Skin epidermis (tissue), 12 donors: ENCODE measurements around the gene BAZ2B.
"Not testable (repeated sequence)": the region's sequence is repeated elsewhere in the genome, so short reads cannot be mapped to it uniquely, and the experiment has no call there.

Experiments used
- H3K27ac ChIP-seq, 21 experiments: fragments of 200-600 bp; sonication (generic) in 11 of 21; one replicate each; pipeline ENCODE4 v1.5.0; 2020; ENCODE audit warnings: mild to moderate bottlenecking in 3 of 21, inconsistent platforms in 2 of 21, moderate library complexity in 2 of 21
- H3K4me3 ChIP-seq, 7 experiments: fragments of 200-600 bp; sonication (generic) in 2 of 7; one replicate each; pipeline ENCODE4 v1.5.0; 2020; ENCODE audit warnings: inconsistent platforms in 2 of 7, mild to moderate bottlenecking in 2 of 7, moderate library complexity in 1 of 7

Gene BAZ2B

DNA sequence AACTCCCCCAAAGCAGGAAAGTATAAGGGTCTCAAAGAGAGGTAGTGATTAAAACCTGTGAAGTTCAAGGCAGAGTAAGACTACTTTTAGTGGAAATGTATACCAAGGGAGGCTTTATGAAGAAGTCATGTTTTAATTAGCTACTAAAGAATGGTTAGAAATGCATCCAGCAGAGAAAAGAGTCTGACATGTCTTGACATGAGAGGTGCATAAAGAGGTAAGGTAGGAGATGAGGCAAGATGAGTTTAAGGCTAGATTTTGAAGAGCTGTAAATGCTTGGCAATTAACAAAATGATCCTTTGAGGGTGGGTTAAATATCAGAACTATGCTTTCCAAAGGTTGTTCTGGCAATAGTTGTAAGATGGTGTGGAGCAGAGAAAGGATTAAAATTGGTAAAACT lies 241.1 kb downstream of the BAZ2B start:
- H3K4me3 ChIP-seq, result no peak overlapping the region
- no peak overlapping the region for H3K27ac ChIP-seq

DNA sequence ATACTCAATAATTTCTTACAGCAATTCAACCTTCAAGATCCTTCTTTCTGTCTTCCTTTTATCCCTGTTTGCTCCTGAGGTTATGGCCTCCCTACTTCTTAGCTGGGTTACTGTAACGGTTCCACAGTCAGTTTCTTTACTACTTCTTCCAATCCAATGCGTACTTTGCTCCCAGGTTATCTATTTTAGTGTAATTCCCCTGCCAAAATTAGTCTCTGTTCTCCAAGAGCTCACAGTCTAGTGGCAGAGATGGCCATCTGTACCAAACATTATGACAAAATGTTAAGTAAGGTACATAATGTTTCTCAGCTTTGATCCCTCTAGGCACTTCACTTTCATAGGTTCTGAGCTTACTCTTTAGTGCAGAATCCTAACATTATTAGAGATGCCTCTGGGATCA lies 244.8 kb downstream of the BAZ2B start:
- no peak overlapping the region for H3K27ac ChIP-seq
- no peak overlapping the region for H3K4me3 ChIP-seq

DNA sequence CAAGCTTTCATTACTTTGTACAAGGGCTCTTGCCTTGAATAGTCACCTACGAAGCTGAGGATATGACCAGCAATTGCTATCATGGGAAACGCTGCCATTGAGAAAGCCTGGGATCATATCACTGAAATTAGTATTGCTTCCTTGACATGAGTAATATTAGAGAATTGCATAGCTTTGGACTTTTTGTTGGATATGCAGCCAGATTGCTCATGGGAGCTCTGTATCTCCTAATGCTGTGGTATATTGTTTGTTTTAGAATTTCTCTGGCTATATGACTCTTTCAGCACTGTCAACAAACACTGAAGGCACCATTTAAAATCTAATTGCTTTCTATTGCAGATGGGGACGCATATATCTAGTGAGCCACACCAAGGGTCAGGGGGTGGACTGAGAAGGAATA lies 249.8 kb downstream of the BAZ2B start:
- Histone ChIP-seq H3K27ac (no peak overlapping the region), H3K4me3 (no peak overlapping the region)

DNA sequence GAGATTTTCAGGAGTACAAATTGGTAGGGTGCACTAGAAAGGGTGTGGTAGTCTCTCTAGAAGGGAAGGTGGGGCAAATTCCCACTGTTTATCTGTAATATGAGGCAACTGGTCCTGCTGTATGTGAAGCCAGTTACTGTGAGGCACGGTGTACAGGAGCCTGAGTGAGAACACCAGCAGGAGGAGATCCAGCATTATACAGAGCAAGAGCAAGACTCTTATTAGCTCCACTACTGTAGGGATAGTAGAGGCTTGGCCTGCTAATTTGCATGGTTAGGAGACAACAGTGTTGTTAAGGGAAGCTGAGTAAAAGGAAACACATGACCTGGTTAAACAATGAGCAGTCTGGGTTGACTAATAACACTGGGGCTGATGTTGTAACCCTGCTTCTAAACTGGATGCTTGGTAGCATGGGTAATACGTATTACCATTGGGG lies 253.5 kb downstream of the BAZ2B start:
- no peak overlapping the region for H3K4me3 ChIP-seq
- H3K27ac ChIP-seq, result peak overlapping the region in 1 of 21 experiments; percentile 60

DNA sequence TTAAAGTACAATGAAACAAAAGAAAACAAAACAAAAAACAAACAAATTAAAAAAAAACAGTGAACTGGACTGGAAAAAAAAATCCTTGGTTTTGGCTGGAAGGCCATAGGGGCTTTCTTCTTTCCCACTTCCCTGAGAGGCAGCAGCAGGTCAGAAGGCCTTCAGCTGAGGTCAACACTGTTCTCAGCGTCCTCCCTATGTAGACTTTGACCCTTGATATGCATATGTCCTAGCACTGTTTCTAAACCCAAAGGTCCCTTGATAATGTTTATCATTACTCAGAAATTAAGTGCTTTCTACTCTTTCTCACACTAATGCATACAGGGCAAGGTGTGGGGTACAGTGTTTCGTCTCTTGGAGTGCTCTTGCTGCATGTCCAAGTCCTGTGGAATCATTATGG lies 254.3 kb downstream of the BAZ2B start:
- no peak overlapping the region for H3K4me3 ChIP-seq

DNA sequence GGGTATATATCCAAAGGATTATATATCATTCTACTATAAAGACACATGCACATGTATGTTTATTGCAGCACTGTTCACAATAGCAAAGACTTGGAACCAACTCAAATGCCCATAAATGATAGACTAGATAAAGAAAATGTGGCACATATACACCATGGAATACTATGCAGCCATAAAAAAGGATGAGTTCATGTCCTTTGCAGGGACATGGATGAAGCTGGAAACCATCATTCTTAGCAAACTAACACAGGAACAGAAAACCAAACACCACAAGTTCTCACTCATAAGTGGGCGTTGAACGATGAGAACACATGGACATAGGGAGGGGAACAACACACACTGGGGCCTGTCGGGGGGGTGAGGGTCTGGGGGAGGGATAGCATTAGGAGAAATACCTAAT lies 254.7 kb downstream of the BAZ2B start:
- not testable (repeated sequence) for H3K4me3 ChIP-seq, H3K27ac ChIP-seq

More for the DNA sequence above, 254.3 kb downstream of the BAZ2B start:
- H3K27ac ChIP-seq, result peak overlapping the region in 1 of 21 experiments; percentile 60

DNA sequence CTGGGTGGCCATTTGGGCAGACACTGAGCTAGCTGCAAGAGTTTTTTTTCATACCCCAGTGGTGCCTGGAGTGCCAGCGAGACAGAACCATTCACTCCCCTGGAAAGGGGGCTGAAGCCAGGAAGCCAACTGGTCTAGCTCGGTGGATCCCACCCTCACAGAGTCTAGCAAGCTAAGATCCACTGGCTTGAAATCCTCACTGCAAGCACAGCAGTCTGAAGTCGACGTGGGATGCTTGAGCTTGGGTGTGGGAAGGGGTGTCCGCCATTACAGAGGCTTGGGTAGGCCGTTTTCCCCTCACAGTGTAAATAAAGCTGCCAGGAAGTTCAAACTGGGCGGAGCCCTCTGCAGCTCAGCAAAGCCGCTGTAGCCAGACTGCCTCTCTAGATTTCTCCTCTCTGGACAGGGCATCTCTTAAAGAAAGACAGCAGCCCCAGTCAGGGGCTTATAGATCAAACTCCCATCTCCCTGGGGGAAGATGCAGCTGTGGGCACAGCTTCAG lies 260.2 kb downstream of the BAZ2B start:
- no peak overlapping the region for H3K4me3 ChIP-seq

DNA sequence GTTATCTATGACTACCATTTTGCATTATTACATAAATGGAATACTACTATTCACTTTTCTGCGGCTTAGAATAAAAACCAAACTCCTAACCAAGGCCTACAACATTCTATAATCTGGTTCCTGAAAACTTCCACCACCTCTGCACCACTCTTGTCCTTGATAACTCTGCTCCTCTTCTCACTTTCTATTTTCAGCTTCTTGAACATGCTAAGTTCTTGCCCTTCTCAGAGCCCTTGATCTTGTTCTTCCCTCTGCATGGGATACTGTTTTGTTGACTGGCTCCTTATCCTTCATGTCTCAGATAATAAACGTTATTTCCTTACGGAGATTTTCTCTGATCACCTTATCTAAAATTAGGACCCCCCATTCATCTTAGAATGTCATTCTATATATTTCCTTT lies 264.4 kb downstream of the BAZ2B start:
- Histone ChIP-seq H3K27ac (no peak overlapping the region), H3K4me3 (no peak overlapping the region)

More for the DNA sequence above, 260.2 kb downstream of the BAZ2B start:
- no peak overlapping the region for H3K27ac ChIP-seq

DNA sequence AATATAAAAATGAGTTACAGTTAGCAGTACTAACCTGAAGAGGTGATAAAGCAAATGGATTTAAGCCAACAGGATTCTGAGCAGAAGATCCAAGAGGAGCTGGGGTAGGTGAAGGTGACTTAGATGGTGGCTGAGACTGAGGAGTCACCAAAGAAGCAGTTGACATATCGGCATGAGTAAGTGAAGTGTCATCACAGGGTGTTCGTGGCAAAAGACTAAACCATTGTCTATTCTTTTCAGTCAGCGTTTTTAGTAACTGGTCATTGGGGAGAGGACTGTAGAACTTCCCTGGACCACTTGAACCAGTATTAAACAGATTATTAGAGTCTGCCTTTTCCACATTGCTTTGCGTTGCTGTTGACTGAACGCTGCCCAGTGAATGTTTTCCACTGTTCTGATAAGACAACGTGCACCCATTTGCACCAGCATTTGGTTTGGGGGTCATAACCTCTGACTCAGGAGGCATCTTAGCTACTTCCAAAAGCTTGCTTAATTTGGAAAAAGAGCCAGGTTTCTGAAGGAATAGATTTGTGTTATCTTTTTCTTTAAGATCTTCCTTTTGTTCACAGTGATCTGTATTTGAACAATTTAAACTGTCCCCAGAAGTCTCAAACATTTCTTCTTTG lies 266.6 kb downstream of the BAZ2B start:
- Histone ChIP-seq H3K4me3 (no peak overlapping the region), H3K27ac (no peak overlapping the region)

DNA sequence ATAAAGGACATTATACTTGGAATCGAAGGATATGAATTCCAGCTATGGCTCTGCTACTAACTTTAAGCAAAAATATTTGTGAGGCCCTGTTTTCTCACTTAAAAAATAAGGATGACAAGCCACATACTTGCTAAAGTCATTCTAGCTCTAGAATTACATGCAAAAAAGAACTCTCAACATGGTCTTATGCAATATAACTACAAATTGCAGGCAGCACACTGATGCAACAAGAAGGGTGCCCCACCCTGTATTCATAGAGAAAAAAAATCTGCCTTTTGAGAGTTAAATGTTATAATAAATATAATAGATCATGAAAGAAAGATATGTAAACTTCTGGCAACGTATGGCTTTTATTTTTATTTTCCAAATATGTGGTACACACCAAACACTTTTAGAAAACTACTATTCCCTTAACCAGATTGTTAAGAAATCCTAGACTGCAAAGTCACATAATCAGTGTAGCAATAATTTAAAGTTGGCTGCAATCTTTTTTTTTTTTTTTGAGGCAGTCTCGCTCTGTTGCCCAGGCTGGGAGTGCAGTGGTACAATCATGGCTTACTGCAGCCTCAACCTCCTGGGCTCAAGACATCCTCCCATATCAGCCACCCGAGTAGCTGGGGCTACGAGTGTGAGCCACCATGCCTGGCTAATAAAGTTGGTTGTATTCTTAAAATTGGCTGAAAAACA lies 289.6 kb downstream of the BAZ2B start:
- Histone ChIP-seq H3K4me3 (no peak overlapping the region), H3K27ac (peak overlapping the region in 1 of 21 experiments; percentile 25)

DNA sequence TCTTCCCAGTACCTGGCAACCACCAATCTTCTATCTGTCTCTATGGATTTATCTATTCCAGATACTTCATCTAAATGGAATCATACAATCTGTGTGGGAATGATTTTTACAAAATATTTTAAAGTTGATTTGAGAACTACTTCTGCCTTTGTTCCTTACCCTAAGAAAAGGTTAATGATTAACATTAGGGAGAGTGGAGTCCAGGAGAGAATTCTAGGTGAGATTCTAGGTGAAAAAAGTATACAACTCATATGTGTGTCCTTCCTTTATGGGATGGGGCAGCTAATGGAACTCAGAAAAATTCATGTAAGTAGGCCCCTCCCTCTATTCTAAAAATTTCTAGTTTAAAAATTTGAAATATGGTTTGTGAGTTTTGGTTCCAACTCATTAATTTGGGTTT lies 293.9 kb downstream of the BAZ2B start:
- H3K4me3 ChIP-seq, result no peak overlapping the region

DNA sequence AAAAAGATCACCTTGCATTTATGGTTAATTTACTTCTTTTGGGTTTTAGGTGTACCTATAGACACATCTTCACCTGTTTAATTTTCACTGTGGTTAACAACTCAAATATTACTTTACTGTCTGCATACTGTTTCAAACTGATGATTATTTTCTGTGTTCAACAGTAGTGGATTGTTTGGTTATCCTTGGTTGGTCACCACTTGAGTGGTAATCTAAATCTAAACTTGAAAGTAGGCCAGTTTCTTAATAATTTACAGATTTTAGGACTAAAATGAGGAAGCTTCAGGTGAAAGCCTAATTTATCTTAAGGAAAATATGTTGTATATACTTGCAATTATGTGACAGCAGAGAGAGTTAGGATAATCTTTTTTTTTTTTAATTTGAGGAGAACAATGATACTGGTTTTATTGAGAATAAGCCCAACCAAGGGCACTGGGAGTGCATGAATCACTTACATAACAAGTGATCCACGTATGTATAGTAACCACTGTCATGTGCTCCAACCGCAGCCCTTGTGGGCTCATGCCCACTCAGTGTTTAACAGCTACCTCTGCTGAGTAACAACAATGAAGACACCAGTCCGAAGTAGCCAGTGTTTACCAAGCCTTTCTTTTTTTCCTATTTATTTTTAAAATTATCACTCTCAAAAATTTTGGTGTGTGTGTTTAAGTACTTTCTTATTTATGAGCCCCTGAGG lies 298.8 kb downstream of the BAZ2B start:
- Histone ChIP-seq H3K27ac (no peak overlapping the region), H3K4me3 (no peak overlapping the region)

More for the DNA sequence above, 293.9 kb downstream of the BAZ2B start:
- H3K27ac ChIP-seq, result no peak overlapping the region

DNA sequence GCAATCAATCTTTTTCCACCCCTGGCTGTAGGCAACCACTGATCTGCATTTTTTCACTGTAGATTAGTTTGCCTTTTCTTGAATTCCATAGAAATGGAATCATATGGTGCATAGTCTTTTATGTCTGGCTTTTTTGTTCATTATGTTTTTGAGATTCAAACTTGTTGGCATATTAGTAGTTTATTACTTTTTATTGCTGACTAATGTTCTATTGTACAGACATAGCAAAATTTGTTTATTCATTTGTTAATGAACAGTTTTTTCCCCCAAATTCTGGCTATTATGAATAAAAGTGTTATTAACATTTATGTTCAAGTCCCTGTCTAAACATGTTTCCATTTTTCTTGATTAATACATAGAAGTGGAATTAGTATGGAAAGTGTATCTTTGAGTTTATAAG lies 308.4 kb downstream of the BAZ2B start:
- H3K27ac ChIP-seq, result no peak overlapping the region
- H3K4me3 ChIP-seq, result no peak overlapping the region

DNA sequence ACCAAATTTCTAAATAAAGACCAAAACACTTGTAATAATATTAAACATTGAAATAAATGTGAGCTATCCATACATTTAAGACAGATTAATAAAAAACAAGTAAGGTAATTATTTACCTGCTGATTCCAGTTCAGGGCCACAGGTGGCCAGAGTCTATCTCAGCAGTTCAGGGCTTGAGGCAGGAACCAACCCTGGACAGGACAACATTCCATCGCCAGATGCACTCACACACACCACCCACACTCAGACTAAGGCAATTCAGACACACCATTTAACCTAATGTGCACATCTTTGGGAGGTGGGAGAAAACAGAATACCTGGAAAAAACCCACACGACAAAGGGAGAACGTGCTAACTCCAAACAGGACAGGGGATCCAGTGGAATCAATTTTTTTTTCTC lies 315.8 kb downstream of the BAZ2B start:
- no peak overlapping the region for H3K4me3 ChIP-seq
- H3K27ac ChIP-seq, result no peak overlapping the region

DNA sequence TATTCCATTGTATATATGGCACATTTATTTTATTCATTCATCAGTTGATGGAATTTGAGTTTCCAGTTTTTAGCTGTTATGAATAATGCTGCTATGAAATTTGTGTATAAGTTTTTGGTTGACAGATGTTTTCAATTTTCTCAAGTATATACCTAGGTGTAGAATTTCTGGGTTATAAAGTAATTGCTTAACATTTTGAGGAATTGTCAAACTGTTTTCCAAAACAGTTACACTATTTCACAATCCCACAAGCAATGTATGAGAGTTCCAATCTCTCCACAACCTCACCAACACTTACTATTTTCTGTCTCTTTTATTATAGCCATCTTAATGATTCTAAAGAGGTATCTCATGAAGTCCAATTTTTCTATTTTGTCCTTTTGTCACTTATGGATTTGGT lies 317.4 kb downstream of the BAZ2B start:
- H3K4me3 ChIP-seq, result no peak overlapping the region
- no peak overlapping the region for H3K27ac ChIP-seq

DNA sequence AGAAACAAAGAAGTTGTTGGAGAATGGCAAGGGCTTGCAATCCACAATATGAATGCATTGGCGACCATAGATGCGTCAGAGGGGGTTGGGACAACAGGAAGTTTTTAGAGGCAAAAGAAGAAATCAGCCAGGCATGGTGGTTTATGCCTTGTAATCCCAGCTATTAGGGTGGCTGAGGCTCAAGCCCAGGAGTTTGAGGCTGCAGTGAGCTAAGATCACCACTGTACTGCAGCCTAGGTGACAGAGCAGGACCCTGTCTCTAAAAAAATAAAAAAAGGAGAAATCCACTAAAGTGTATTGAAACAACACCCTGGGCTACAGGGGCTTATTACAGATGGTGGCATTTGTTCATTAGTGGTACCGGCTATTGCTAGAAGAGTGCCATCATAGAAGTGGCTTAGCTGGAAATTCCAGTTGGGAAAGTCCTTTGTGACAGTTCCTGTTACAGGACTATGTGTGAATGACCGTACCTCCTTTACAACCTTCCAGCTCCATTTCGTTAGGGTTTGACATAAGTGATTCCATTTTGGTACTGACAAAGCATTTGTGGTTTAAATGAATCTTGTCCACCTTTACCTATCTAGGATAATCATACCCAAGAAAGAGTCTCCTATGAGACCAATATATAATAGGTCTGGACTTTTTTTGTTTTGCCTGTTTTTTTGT lies 319.2 kb downstream of the BAZ2B start:
- no peak overlapping the region for H3K4me3 ChIP-seq
- no peak overlapping the region for H3K27ac ChIP-seq

DNA sequence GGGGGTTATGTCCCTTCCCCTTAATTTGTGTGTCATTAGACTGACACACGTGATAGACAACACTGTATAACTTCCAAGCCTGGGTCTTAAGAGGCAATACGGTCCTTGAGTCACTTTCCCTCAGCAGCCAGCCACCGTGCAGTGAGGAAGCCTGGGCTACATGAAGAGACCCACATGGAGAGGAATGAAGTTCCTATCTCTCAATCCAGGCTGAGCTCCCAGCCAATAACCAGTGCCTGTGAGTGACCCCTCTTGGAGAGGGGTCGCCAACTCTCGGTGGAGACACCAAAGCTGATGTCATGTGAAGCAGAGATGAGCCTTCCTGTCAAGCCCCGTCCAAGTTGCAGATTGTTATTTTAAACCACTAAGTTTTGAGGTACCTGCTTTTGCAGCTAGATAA lies 324.2 kb downstream of the BAZ2B start:
- no peak overlapping the region for H3K27ac ChIP-seq
- no peak overlapping the region for H3K4me3 ChIP-seq

DNA sequence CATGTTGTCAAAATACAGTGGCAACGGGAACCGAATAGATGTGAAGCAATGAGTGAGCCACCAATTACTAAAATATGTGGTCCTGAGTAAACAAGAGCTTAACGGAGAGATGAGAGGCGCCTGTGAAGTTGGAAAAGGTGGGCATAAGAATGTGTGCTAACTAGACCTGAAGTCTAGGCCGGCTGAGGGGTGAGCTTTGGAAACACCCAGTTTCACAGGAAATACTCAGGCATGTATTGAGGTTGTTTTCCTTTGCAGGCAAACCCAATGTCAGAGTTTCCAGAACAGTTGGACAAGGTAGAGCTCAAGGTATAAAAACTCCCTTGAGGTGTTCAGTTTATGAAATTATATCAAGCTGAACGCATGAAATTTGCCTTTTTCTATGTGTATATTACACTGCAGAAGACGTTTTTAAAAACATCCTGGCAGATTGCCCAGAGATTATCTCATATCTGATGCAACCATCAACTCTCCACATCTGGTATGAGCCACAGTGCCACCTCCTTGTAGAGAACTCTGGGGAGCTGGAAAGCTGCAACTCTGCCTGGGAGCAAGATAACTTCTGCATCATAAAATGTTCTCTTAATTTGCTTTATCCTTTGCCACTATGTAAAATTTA lies 325.9 kb downstream of the BAZ2B start:
- Histone ChIP-seq H3K4me3 (no peak overlapping the region), H3K27ac (peak overlapping the region in 1 of 21 experiments; percentile 43)

DNA sequence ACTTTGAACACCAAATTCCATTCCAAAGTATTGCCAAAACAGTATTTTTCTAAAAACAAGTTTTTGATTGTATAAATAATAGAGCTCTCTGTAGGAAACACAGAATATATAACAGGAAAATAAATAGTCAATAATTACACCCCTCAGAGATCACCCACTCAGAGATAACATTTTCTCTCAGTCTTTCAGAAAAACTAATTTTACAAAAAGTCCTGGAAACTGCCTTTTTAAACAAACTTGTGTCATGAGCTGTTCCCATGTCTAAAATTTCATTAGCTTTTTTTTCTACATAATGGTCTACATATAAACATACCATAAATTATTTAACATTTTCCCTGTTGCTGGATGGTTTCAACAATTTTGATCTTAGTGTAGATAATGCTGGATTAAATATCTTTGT lies 328.6 kb downstream of the BAZ2B start:
- peak overlapping the region in 3 of 21 experiments; percentile 82 to 95 (median 93) for H3K27ac ChIP-seq
- no peak overlapping the region for H3K4me3 ChIP-seq
